NCI-H748 (cell line): ENCODE measurements around the gene EPB41L4B.

Source experiments
- DNase-seq: peaks from one replicate; lab custom pipeline; 2025; ENCODE audit not compliant: unreplicated experiment; lab: John Stamatoyannopoulos, UW

The EPB41L4B gene

GRCh38 chr9:109166771-109167601, 153.9 kb downstream of the EPB41L4B start, which contains the start of gene FRRS1L:
TSS of gene FRRS1L (minus strand) at chr9:109167249. CDS start at chr9:109167138, 111 bp downstream.
- peak; percentile 71 for DNase-seq

- DNase-seq, result no peak
Measured at GRCh38 chr9:109166171-109166770, 154.6 kb downstream of the EPB41L4B start.

GRCh38 chr9:109164042-109164441, 156.8 kb downstream of the EPB41L4B start:
- no peak for DNase-seq

GRCh38 chr9:109163194-109163593, 157.7 kb downstream of the EPB41L4B start:
- no peak for DNase-seq

GRCh38 chr9:109162677-109163076, 158.2 kb downstream of the EPB41L4B start:
- no peak for DNase-seq

- no peak for DNase-seq
Measured at GRCh38 chr9:109161471-109161870, 159.4 kb downstream of the EPB41L4B start.

GRCh38 chr9:109159583-109159982, 161.3 kb downstream of the EPB41L4B start:
- DNase-seq, result no peak

GRCh38 chr9:109158651-109159050, 162.2 kb downstream of the EPB41L4B start:
- no peak for DNase-seq

GRCh38 chr9:109156708-109157107, 164.2 kb downstream of the EPB41L4B start:
- no peak for DNase-seq

GRCh38 chr9:109150925-109151545, 169.8 kb downstream of the EPB41L4B start:
- peak; percentile 28 for DNase-seq

- DNase-seq, result no peak
Measured at GRCh38 chr9:109149722-109150121, 171.1 kb downstream of the EPB41L4B start.

- no peak for DNase-seq
Measured at GRCh38 chr9:109149089-109149488, 171.8 kb downstream of the EPB41L4B start.

- DNase-seq, result no peak
Measured at GRCh38 chr9:109145051-109145450, 175.8 kb downstream of the EPB41L4B start.

- DNase-seq, result peak; percentile 65
Measured at GRCh38 chr9:109143881-109144562, 176.8 kb downstream of the EPB41L4B start.

GRCh38 chr9:109141375-109141774, 179.5 kb downstream of the EPB41L4B start:
- DNase-seq, result no peak

GRCh38 chr9:109139851-109140250, 181.0 kb downstream of the EPB41L4B start:
- DNase-seq, result no peak

GRCh38 chr9:109138421-109138820, 182.4 kb downstream of the EPB41L4B start:
- no peak for DNase-seq

- no peak for DNase-seq
Measured at GRCh38 chr9:109134167-109134578, 186.7 kb downstream of the EPB41L4B start.

GRCh38 chr9:109133533-109133932, 187.3 kb downstream of the EPB41L4B start:
- DNase-seq, result no peak

GRCh38 chr9:109132567-109133021, 188.3 kb downstream of the EPB41L4B start:
- no peak for DNase-seq
